Stimulated activated CD8-positive, alpha-beta memory T cell treated with anti-CD3 and anti-CD28 coated beads, Interleukin-4, amount 100 ng/mL, for 48 hours (primary cell): Measurements from ENCODE around the gene ARX.

Experiments used
- DNase-seq: peaks from one replicate; pipeline ENCODE4 v3.0.0-alpha.2; 2020

Gene ARX

DNA sequence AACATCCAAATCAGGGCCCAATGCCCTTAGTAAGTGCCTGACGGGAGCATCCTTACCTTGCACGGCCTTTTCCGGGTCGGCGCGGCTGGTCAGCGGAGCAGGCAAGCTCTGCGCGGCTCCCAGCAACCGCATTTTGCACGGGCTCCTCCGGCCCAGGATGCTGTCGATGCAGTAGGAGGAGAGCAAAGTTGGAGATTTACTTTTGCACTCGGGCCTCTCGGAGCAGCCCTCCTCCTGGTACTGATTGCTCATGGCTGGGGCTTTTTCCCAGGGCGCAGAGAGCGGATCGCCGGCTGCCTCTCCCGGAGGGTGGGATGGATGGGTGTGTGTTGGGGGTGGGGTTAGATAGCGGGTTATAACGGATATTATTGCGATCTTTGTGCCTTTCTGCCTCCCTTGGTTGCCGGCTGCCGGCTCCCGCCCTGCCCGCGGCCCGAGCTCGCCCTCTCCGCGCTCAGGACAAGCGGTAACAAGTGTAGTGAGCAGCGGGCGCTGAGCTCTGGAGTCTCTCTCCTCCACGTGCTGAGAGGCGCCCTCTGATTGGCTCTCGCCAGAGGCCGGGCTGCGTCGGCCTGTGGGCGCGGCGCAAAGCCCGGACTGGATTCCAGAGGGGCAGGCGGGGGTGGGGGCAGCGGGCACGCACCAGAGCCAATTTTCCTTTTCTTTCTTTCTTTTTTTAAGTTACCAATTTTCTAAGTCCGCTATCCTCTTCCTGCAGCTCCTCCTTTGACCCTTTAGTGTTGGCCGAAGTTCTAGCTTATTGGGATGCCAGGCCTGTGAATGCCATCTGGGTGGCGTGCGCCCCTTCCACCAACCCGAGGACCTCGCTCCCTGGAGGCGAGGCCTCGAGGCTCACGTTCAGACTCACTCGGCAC is at the start of gene ARX:
TSS of gene ARX (minus strand) at position 480 of the 875 bp plus-strand sequence. CDS start at position 252, 228 bp downstream.
- no peak for DNase-seq

DNA sequence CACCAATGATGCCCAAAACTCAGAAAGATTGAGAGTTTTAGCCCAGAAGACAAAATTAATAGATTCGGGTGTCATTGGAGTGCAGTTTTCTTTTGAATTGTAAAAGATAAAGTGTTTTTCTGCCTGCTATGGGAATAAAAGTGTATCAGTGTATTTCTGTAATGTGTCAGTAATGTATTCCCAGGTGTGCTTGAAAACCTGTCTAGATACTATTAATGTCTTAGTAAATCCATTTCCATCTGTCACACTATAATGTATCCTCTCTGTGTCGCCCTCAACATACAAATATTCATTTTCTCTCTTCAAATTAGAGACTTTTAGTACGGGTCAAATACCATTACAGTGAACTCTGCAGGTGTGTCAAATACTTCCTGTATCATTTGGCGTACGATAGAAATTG is 43.5 kb upstream of the ARX start:
- DNase-seq, result no peak

DNA sequence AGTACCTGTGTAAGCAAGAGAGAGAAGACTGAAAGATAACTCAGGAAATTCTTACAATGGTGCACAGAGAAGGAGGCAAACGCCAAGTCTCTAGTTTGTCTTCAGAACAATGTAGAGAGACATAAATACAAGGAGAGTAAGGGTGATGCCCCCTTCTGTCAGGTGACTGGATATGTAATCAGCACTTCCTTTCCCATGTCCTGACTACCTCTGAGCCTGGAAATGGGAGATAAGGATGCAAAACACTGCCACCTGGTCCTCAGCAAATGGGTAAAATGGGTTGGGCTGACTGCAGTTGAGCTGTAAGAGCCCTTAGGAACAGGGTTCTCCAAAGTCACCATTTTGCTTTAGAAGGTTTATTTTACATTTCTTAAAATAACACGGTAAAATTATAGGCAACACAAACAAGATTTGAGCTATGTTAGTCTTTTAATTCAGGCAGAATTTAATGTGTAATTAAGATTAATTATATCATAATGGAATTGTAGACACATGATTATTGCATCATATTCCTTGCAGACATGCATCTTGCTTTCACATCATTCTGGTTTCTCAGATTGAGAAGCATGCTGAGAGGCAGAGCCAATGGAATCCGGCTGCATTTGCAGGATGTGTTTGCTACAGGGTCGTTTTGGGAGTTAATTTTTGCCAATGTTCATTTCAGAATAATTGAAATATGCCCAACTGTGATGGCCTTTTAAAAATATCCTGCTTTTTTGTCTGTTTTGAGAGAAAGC is 37.2 kb upstream of the ARX start:
- DNase-seq, result no peak

DNA sequence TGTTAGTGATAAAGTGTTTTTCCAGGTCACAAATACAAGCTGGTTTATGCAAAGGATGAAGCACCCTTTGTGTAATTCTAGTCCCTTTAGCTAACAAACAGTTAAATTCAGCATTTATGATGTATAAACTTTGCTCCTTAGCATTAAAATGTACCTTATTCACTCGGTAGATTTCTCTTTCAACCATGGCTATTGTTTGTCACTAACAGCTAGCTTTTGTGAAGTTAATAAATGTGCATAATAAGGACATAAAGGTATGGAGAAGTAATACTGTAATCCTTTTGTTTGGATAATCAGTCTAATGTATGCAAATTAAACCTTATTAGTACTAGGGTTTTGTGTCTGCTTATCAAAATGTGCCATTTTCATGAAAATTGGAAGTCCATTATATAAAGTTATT is 34.2 kb upstream of the ARX start:
- DNase-seq, result no peak

DNA sequence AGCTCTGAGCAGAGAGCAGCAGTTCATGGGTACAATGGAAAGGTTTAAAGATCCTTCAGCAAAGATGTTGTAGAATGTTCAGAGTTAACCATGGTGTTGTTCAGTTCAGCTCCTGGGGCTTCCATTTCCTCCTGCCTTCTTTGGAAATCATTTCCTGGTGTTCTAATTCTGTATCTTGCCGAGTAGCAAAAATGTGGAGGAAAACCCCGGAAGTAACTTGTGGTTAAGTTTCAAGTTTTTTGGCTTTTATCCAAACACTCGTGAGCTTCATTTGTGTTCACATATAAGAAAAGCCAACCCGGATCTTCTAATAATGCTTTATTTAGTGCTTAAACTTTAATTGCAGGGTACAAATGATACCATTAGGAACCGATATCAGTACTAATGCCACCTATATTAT is 33.6 kb upstream of the ARX start:
- no peak for DNase-seq

DNA sequence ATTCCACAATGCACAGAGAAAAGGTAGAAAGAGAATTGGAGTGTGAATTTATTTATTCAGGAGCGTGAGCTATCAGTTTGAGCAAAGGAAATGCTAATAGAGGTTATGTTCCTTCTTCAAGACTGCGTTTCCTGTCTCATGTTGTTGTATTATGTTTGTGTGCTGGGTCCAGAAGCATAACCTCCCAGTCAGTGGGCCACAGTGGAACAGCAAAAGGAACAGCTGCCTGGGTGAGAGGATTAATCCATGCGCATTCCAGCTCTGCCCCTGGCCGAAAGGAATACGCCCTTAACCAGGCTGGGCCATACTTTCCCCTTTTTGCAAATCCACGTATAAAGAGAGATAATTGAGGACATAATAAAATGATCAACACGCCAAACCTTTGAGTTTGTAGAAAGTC is 32.4 kb upstream of the ARX start:
- no peak for DNase-seq

DNA sequence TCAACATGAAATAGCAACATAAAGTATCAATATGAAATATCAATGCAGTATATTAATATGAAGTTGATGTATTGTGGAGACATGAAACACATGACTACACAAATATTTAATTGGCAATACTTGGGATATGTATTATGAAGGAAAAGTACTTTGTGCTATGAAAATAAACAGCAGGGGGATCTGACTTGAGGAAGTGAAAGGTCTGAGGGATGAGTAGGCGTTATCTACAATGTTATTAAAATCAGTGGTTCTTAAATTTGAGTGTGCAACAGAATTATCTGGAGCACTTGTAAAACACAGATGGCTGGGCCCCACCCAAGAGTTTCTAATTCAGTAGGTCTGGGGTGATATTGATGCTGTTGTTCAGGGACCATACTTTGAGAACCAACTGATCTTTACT is 27.4 kb upstream of the ARX start:
- DNase-seq, result no peak

DNA sequence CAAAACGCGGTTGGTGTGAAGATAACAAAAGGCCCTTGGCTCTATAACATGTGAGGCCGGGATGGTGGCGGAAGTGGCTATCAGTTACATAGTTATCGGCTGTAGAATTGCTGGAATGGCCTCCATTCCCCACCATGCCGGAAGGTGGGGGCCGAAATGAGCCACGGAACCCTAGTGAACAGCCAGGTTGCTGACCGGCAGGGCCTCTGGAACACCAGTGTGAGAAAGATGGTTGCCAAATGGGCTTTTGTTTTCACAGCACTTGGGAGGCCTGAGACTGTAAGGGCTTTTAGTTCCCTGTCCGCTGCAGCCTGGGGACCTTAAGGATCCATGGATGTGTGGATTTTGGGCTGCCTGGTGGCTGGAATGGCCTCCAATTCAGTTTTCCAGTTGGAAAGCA is 23.3 kb upstream of the ARX start:
- DNase-seq, result no peak

DNA sequence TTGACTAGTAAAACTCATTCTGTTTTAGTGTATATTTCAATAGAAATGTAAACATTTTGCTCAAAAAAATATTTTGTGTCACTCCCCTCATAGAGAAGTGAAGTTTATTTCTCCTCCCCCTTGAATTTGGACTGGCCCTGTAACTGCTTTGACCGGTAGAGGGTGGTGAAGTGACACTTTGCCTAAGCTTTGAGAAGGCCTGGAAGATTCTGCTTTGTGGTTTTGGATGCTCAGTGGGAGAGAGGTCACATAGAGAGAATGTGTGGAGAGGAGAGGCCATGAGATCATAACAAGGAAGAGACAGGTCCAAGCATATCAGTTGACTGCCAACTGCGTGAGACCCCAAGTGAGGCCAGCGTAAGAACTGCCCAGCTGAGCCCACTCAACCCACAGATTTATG is 19.1 kb upstream of the ARX start:
- no peak for DNase-seq

DNA sequence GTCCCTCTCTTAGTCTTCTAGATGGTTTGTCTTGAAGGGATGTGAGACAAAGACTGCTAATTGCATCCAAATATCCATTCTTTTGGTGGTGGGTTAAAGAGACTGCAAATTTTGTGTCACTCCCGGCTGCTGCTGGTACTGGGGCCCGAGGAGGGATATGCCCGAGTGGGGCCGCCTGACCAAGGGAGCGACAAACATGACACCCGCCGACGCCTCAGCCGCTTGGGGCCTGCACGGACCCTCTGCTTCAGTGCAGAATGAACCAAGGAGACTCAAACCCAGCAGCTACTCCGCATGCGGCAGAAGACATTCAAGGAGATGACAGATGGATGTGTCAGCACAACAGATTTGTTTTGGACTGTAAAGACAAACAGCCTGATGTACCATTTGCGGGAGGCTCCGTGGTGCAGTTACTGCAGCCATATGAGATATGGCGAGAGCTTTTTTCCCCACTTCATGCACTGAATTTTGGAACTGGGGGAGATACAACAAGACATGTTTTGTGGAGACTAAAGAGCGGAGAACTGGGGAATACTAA is 13.6 kb upstream of the ARX start:
- DNase-seq, result no peak

DNA sequence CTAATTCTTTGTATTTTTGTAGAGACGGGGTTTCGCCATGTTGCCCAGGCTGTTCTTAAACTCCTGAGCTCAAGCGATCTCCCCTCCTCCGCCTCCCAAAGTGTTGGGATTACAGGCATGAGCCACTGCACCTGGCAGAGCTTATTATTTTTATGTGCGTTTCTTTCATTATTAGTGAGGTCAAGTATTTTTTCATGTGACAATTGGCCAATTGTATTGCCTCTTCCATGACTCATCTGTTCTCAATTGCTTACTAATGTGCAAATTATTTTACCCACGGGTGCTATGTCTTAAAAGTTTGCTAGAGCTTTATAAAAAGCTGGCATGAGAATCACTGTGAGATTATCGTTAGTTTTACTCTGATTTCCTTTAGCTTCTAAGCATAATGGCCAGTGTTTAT is 13.0 kb upstream of the ARX start:
- no peak for DNase-seq

DNA sequence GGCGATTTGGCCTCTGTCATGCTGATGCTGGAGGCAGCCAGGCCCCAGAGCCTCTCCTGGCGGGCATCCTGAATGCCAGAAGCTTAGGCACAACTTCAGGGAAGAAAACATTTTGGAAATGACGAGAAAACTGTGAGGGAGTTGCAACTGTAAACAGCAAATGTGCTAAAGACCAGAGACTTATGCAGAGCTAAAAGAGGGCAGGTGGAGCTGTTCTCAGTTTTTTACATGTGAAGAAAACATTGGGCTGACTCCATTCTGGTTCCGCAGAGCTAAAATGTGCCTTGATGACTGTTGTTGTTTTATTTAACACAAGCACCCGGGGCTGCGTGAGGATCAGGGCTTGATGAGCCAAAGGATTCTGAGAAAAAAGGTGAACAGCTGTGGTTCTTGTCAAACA is 10.8 kb upstream of the ARX start:
- DNase-seq, result no peak

DNA sequence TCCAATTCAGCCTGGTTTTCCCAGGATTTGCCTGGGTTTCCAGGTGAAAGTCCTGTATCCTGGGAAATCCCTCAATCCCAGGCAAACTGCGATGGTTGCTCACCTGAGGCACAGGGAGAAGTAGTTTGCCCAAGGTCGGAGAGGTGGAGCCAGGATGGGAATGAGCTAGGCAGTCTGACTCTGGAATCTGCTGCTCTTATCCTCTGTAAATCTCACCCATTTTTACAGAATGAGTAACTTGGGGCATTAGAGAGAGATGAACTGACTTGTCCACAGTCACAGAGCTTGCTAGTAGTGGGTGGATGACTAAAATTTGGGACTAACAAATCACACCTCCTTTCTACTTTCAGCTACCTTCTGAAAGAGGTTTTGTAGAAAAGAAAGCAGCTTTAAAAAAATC is 9.8 kb upstream of the ARX start:
- no peak for DNase-seq

DNA sequence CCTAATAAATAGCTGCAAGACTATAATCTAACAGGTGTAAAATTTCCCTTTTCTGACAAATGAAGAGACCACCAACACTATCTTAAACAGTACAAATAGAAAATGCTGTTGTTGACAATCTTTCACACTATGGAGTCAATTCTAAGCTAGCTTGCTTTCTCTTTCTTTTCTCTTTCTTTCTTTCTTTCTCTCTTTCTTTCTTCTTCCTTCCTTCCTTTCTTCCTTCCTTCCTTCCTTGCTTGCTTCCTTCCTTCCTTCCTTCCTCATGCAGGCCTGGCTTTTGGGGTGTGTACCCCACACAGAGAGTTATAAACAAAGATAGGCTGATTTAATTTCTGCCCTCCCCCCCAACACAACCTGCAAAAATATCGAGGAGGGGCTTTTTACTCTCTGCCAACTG is 8.1 kb upstream of the ARX start:
- no peak for DNase-seq

DNA sequence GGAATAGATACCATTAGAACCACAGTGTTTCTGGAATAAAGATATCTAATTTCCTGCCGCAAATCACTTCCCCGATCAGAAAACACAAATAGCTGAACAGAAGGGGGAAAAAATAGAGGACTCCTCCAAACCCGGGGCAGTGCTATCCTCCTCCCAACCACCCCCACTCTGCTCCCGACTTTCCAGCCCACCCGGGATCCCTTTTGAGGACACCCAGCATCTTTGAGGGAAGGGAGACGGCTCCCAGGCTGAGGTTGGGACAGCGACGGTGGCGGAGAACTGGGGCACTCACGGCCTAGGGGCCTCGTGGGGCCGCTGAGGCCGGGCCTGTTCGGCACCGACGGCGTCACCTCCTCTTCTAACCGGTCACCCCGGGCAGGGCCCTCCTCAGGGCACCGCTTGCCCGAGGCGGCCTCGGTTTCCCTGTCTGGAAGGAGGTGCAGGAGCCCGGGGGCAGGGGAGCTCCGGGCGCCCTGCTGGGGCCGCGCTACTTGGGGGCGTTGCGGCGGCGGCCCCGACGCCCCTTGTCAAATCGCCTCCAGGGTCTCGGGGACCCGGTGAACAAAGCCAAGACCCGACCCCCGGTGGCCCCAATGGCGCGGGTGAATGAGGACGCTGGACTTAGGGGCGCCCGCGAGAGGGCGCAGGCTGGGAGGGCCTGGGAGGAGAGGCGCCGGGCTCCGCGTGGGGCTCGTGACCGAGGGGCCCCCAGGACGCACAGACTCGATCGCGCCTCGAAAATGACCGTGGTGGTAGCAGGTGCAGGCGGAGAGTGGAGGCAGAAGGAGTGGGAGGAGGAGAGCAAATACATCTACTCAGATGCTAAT is 6.9 kb upstream of the ARX start:
- DNase-seq, result no peak

DNA sequence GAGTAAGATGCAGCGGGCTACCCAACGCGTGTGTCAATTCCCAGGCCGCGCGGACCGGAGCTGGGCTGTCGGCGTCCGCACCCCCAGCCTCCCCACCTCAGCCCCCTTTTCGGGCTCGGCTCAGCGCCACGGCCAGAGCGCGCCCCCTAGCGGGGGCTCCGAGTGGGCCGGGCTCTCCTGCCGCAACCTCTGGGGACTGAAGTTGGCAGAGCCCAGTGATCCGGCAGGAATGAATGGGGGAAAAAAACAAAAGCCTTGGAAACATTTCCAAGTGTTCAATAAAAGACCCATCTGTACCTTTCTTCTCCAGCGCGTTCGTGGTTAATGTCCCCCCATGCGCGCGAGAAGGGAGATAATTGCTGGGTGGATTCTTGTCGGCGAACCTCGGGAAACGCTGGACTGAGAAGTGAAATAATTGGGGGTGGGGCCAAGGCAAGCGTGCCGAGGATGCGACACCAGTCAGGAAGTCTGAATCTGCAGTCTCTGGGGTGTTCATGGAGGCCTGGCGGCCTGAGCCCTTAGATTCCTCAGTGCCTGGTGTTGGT is 5.2 kb upstream of the ARX start:
- DNase-seq, result peak; percentile 61

DNA sequence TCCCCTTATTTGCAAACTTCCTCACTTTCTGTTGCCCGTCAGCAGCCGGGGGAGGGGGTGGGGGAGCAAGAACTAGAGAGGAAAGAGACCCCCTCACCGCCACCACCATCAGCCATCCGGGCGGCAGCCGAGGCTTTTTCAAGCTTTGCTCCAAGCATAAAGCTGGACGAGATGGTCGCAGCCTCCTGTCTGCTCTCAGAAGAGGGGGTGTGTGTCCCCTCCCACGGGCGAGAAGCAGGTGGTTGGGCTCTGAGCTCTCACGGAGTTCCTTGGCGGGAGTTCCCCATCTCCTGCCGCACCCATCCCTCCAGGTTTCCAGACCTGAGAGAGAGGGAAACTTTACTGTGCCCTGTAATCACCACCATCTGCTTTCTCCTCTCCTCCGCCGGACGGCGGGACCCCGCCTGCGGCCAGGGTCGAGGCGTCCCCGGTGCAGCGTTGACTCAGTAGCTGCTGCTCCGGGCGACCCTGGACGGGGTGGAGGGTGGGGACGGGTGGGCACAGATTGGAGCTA is 4.7 kb upstream of the ARX start:
- DNase-seq, result no peak

DNA sequence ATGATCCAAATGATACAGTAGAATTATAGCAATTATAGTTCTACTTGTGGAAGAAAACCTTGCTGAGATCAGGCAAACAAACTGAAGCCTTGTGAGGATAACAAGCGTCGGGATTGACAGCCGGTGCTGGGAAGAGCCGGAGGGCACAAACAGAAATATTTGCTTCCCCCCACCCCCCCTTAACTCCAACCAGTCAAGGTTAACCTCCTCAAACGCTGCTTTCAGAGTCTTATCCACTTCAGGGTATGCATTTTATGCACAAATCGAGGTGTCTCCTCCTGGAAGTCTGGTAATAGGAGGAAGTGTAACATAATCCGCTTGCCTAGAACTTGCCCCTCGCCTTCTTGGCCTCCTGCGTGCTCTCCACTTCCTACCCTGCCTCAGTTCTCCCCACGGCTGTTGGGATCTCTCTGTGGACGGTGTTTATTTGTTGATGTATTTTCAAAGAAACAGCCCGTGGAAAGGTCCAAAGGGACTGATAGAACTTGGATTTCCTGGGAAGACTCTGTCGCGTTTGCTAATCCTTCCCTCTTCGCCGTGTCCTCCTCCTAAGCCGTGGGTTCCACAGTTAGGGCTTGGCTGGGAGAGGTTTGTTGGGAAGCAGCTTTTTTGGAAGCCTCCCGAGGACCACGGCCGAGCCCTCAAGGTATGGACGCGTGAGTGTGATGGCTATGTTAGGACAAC is 4.1 kb upstream of the ARX start:
- DNase-seq, result no peak

DNA sequence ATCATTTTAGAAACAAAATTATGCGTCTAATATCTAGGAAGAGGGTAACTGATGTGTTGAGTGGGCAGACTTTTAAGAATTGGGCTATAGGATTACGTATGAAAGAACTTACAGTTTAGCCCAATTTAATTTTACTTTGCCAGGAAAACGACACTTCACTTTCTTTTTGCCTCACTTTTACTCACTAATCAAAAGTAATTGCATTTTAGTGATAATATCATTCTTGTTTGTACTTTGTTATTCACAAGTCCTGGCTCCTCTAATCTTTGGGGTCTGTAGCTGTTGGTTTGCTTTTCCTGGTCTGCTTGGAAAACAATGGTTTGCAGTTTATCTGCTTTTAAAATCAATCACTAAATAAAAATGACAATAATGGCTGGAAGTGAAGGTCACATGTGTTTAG is 2.9 kb upstream of the ARX start:
- no peak for DNase-seq

DNA sequence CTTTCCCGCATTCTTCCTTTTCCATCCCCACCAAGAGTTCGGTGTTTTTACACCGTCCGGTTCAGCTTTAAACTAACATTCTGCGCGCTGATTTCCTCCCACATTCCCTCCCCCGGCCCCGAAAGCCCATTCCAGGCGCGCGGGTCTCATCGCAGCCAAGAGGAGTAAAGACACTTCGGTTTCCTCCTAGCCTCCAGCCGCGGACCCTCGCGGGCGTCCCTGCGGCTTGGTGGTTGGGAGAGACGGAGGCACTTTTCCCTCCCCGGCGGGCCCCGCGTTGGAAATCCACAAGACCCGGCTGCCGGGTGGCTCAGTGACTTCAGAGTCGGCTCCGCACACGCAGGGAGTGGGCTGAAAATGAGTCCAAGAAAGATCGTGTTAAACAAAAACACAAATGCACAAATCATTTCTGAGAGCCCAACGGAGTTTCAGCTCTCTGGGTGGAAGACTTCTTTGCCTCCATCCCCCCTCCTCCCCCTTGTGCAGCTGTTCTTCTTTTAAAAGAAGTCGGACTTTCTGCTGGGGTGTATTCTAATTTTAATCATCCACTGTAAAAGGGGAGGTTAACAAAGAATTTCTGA is 2.0 kb upstream of the ARX start:
- DNase-seq, result no peak

DNA sequence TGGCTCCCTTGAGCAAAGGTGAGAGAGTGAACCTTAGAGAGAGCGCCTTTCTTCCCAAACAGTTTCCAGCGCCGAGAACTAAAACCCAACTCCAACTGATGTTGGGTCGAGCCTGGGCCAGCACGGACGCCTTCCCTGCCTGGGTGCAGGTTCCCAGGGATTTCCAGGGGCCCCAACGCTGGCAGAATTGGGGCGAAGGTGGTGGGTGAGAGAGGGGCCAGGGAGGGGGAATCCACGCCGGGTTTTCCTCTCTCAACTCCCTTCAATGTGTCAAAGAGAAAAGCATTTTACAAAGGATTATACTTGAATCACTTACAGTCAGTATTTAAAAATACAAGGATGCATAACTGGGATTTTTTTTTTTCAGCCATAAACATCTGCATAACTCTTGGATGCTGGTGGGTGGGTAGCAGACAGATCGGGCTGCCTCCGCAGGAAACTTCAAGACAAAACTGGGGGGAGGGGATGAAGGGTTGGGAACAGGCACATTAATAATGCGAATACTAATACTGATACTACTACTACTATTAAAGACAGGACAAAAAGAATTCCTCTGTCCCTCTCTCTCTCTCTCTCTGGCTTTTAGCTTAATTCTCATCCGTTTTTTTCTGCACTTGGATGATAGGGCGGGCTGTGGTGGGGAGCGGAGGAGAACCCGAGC is 1.3 kb upstream of the ARX start:
- DNase-seq, result no peak
